ENCODE results near the gene EMX2.

The EMX2 gene

GRCh38 chr10:117596706-117597105 is 54.2 kb downstream of the EMX2 start:
- in situ Hi-C loops (cut with MboI; ENCODE audit: low sequenced_read_pairs) = no loop called here

- in situ Hi-C loops (cut with MboI; ENCODE audit: low sequenced_read_pairs) = no loop called here
These were observed 54.7 kb downstream of the EMX2 start for GRCh38 chr10:117597216-117597615.

Data from HL-60/S4 treated with retinoic acid at 250 ng/mL for 4 days and 3 days (cell line).